IMR-90 (cell line): ENCODE results near the gene GARNL3. TPM values are rescaled to one million over a fixed set of nuclear protein-coding genes. Genes with fewer than 3 reads are reported as not detected.

Source experiments
- ATAC-seq: fragments of 200-7000 bp; cut with Tn5 transposase; 2 replicates; pipeline ENCODE4 v1.9.1; 2020; ENCODE audit warnings: low read depth, mild to moderate bottlenecking, moderate library complexity
- BruUV-seq: library from RNA; stranded (reverse); fragments of 400-500 nt; replicated peaks from 2 replicates; lab custom pipeline; 2021; lab: Mats Ljungman, UMichigan
- CTCF ChIA-PET: fragments of 300-600 bp; formaldehyde crosslinking; extraction: SDS; loops from one replicate; lab custom pipeline; 2021; ENCODE audit warnings: antibody characterized with exemption; lab: Yijun Ruan, JAX
- POLR2A ChIA-PET: fragments of 300-600 bp; sonication (Branson Sonifier 250); formaldehyde crosslinking; loops from one replicate; lab custom pipeline; 2022; ENCODE audit warnings: antibody characterized with exemption; ENCODE audit not compliant: unreplicated experiment; lab: Charles Lee
- DNase-seq: peaks from one replicate; pipeline ENCODE4 v3.0.0; 2013
- H2AFZ ChIP-seq: replicated peaks from 2 replicates; pipeline ENCODE3; 2013; ENCODE audit warnings: low read length, mild to moderate bottlenecking; ENCODE audit not compliant: poor library complexity
- H2AK5ac ChIP-seq: 2 replicates; pipeline ENCODE4 v1.6.1; 2013; ENCODE audit warnings: low read depth, low read length, inconsistent platforms
- H2AK9ac ChIP-seq: replicated peaks from 2 replicates; pipeline ENCODE3; 2013; ENCODE audit warnings: mild to moderate bottlenecking, low read depth, low read length, moderate library complexity; ENCODE audit not compliant: poor library complexity
- H2BK120ac ChIP-seq: 2 replicates; pipeline ENCODE4 v1.6.1; 2013; ENCODE audit warnings: low read depth, low read length, inconsistent platforms
- H2BK15ac ChIP-seq: 3 replicates; pipeline ENCODE4 v1.6.1; 2013; ENCODE audit warnings: low read depth, low read length, inconsistent platforms
- H2BK20ac ChIP-seq: 2 replicates; pipeline ENCODE4 v1.6.1; 2013; ENCODE audit warnings: low read depth, mild to moderate bottlenecking, inconsistent platforms, low read length, moderate library complexity
- H2BK5ac ChIP-seq: 2 replicates; pipeline ENCODE4 v1.6.1; 2013; ENCODE audit warnings: mild to moderate bottlenecking, low read depth, low read length, inconsistent platforms; ENCODE audit not compliant: poor library complexity, severe bottlenecking
- H3K14ac ChIP-seq: replicated peaks from 2 replicates; pipeline ENCODE4 v1.6.1; 2013; ENCODE audit warnings: low read depth, low read length, inconsistent platforms
- H3K18ac ChIP-seq: 2 replicates; pipeline ENCODE4 v1.6.1; 2013; ENCODE audit warnings: low read depth, low read length, control low read depth
- H3K23ac ChIP-seq: 2 replicates; pipeline ENCODE4 v1.6.1; 2013; ENCODE audit warnings: low read depth, low read length, inconsistent platforms
- H3K27ac ChIP-seq: 2 replicates; pipeline ENCODE4 v1.5.1; 2013; ENCODE audit warnings: mild to moderate bottlenecking, control low read depth, low read length; ENCODE audit not compliant: insufficient read depth
- H3K27me3 ChIP-seq: 2 replicates; pipeline ENCODE4 v1.6.1; 2013; ENCODE audit warnings: low read length; ENCODE audit not compliant: control insufficient read depth, insufficient read depth
- H3K36me3 ChIP-seq: 2 replicates; pipeline ENCODE4 v1.6.1; 2013; ENCODE audit warnings: low read length, mixed read lengths; ENCODE audit not compliant: control insufficient read depth, insufficient read depth
- H3K4ac ChIP-seq: 2 replicates; pipeline ENCODE4 v1.6.1; 2013; ENCODE audit warnings: low read depth, low read length, inconsistent platforms
- H3K4me1 ChIP-seq: 2 replicates; pipeline ENCODE4 v1.6.1; 2013; ENCODE audit warnings: low read length, mixed read lengths; ENCODE audit not compliant: control insufficient read depth, insufficient read depth
- H3K4me2 ChIP-seq: 2 replicates; pipeline ENCODE4 v1.6.1; 2013; ENCODE audit warnings: low read depth, mild to moderate bottlenecking, control low read depth, low read length, moderate library complexity
- H3K4me3 ChIP-seq: 2 replicates; pipeline ENCODE4 v1.5.1; 2013; ENCODE audit warnings: low read depth, mild to moderate bottlenecking, control low read depth, low read length, moderate library complexity; ENCODE audit not compliant: insufficient read depth
- H3K56ac ChIP-seq: 2 replicates; pipeline ENCODE4 v1.6.1; 2013; ENCODE audit warnings: low read length, inconsistent platforms; ENCODE audit not compliant: insufficient read depth; ENCODE audit errors: extremely low read depth
- H3K79me1 ChIP-seq, 2 experiments: 2 replicates each; pipeline ENCODE4 v1.6.1; 2013; ENCODE audit warnings: low read length in 2 of 2, inconsistent platforms in 1 of 2, low read depth in 1 of 2
- H3K9ac ChIP-seq: 2 replicates; pipeline ENCODE4 v1.6.1; 2013; ENCODE audit warnings: low read depth, low read length, control low read depth
- H3K9me1 ChIP-seq: 2 replicates; pipeline ENCODE4 v1.6.1; 2013; ENCODE audit warnings: low read length, inconsistent platforms; ENCODE audit not compliant: insufficient read depth
- H3K9me3 ChIP-seq: 2 replicates; pipeline ENCODE4 v1.6.1; 2013; ENCODE audit warnings: low read length; ENCODE audit not compliant: control insufficient read depth, insufficient read depth
- H4K20me1 ChIP-seq: 2 replicates; pipeline ENCODE4 v1.6.1; 2013; ENCODE audit warnings: low read length, inconsistent platforms; ENCODE audit not compliant: insufficient read depth
- H4K5ac ChIP-seq: 2 replicates; pipeline ENCODE4 v1.6.1; 2013; ENCODE audit warnings: mild to moderate bottlenecking, low read depth, low read length, control low read depth
- H4K8ac ChIP-seq, 2 experiments: 2 replicates each; pipeline ENCODE4 v1.6.1; 2013; ENCODE audit warnings: low read depth in 2 of 2, low read length in 2 of 2, control low read depth in 1 of 2, inconsistent platforms in 1 of 2
- H4K91ac ChIP-seq: 2 replicates; pipeline ENCODE4 v1.6.1; 2013; ENCODE audit warnings: low read depth, low read length, inconsistent platforms; ENCODE audit not compliant: insufficient read depth
- CEBPB ChIP-seq: IDR thresholded peaks from 2 replicates; pipeline ENCODE4 v1.6.1; 2012; ENCODE audit warnings: low read depth, low read length, improper control_type of control experiment
- USF2 ChIP-seq: fragments of 150-350 bp; IDR thresholded peaks from 2 replicates; pipeline ENCODE4 v1.6.1; 2017; ENCODE audit warnings: mild to moderate bottlenecking, antibody characterized with exemption, low read length, low read depth
- WGBS, 2 experiments: methylation state at CpG; one replicate each; pipeline versions ENCODE4 v1.1.5 to v1.1.7; 2013; ENCODE audit warnings: missing lambda C conversion rate in 2 of 2; ENCODE audit not compliant: insufficient read length in 1 of 2; ENCODE audit errors: extremely low coverage in 2 of 2; 5-methylcytosine and 5-hydroxymethylcytosine counted together
- dilution Hi-C: fragments of 300-500 bp; cut with HindIII; formaldehyde crosslinking; loops from one replicate; pipeline ENCODE4 v1.14.3; 2018; ENCODE audit warnings: low sequenced_read_pairs; ENCODE audit not compliant: unreplicated experiment
- in situ Hi-C: fragments of 300-500 bp; cut with MboI; formaldehyde crosslinking; loops from 3 replicates; pipeline ENCODE4 v1.14.3; 2019; ENCODE audit warnings: low sequenced_read_pairs, inconsistent platforms, mixed read lengths
- intact Hi-C: fragments of 100-400 bp; cut with micrococcal nuclease; formaldehyde crosslinking; loops from 2 replicates; pipeline ENCODE4 v1.10.0; 2022
- polyA plus RNA-seq, 3 experiments: library from polyadenylated mRNA; depleted of rRNA; stranded (reverse); fragments of >200 nt; gene quantifications; 2 replicates each; pipeline ENCODE4 v1.2.3, GENCODE V29; 2012; ENCODE audit warnings: low replicate concordance in 1 of 3
- total RNA-seq: library from RNA; depleted of rRNA; stranded (reverse); fragments of >200 nt; gene quantifications from 2 replicates; pipeline ENCODE4 v1.2.3, GENCODE V29; 2012

The GARNL3 gene
- total and polyA plus RNA-seq, 2 of the 4 experiments (the other 2 are of a cell fraction), result 1.9 to 5.0 TPM

GRCh38 chr9:127318651-127319167 lies 54.1 kb downstream of the GARNL3 start:
- Histone ChIP-seq H2BK20ac (no peak overlapping the region), H3K14ac (peak overlapping the region; percentile 23; the same call in 1 of the 2 replicates), H2BK120ac (no peak overlapping the region), H3K27ac (no peak overlapping the region), H3K36me3 (no peaks in the 10 kb centered on the region), H3K23ac (no peak overlapping the region), H3K27me3 (no peaks in the 10 kb centered on the region), H2BK15ac (no peak overlapping the region), H2AFZ (peak overlapping the region; percentile 40), H3K4ac (no peak overlapping the region), H3K9me3 (no peaks in the 10 kb centered on the region), H3K79me1 (no peaks in the 10 kb centered on the region), H2AK9ac (no peak overlapping the region), H4K20me1 (no peaks in the 10 kb centered on the region), H4K8ac (no peak overlapping the region), H3K9me1 (peaks cover 7% of the 10 kb centered on the region; the same call in 1 of the 2 replicates), H3K18ac (no peak overlapping the region), H3K9ac (no peak overlapping the region), H4K5ac (no peak overlapping the region), H2AK5ac (no peak overlapping the region), H2BK5ac (no peak overlapping the region), H3K4me2 (peak overlapping the region; percentile 39; the same call in 1 of the 2 replicates), H3K56ac (no peak overlapping the region), H3K4me3 (no peak overlapping the region), H3K4me1 (peaks cover 2% of the 10 kb centered on the region; the same call in 1 of the 2 replicates), H4K91ac (no peak overlapping the region)
- CTCF ChIA-PET, result interaction anchor here (1.3 kb wide), 1 partner anchor 8 kb away, joined by 3 read pairs; no protein-coding TSS in a partner anchor
- peak; percentile 70 for ATAC-seq
- BruUV-seq, result no TSS peak
- intact Hi-C loops (no loop called here), in situ Hi-C loops (no loop called here), dilution Hi-C loops (no loop called here)
- POLR2A ChIA-PET, result no interaction called here
- peak; percentile 76 for DNase-seq
- WGBS, 2 experiments, result no CpG with 5 or more reads among the region's 5 CpGs
- no peak for TF ChIP-seq USF2
- peak; percentile 84 for TF ChIP-seq CEBPB
